BLaER1 treated with 17β-estradiol and CSF1 and Interleukin-3, amounts not matched to agents 10 nM and 100 nM (cell line): ENCODE measurements around the gene EPHX1.
"Not testable (repeated sequence)": the region's sequence is repeated elsewhere in the genome, so short reads cannot be mapped to it uniquely, and the experiment has no call there.

Experiments
- H3K27ac ChIP-seq, 11 experiments: shearing (Covaris generic); formaldehyde crosslinking; 2 replicates each; pipeline ENCODE4 v1.8.1; 2022
- H3K27me3 ChIP-seq, 11 experiments: shearing (Covaris generic); formaldehyde crosslinking; 2 replicates each; pipeline ENCODE4 v1.8.1; 2022
- H3K36me3 ChIP-seq, 11 experiments: shearing (Covaris generic); formaldehyde crosslinking; 2 replicates each; pipeline ENCODE4 v1.8.1; 2022
- H3K4me1 ChIP-seq, 10 experiments: shearing (Covaris generic); formaldehyde crosslinking; 2 replicates each; pipeline ENCODE4 v1.8.1; 2022
- H3K4me2 ChIP-seq, 11 experiments: shearing (Covaris generic); formaldehyde crosslinking; 2 replicates each; pipeline ENCODE4 v1.8.1; 2022
- H3K4me3 ChIP-seq, 10 experiments: shearing (Covaris generic); formaldehyde crosslinking; 2 replicates each; pipeline ENCODE4 v1.8.1; 2022
- H3K9ac ChIP-seq, 11 experiments: shearing (Covaris generic); formaldehyde crosslinking; 2 replicates each; pipeline ENCODE4 v1.8.1; 2022
- H3K9me3 ChIP-seq, 11 experiments: shearing (Covaris generic); formaldehyde crosslinking; replicated peaks in 1 of 11; 2 replicates each; pipeline ENCODE4 v1.8.1; 2022
- H4K20me1 ChIP-seq, 11 experiments: shearing (Covaris generic); formaldehyde crosslinking; 2 replicates each; pipeline ENCODE4 v1.8.1; 2022
- Cebpa-rat ChIP-seq, 11 experiments: shearing (Covaris generic); IDR thresholded peaks; 2 replicates each; pipeline ENCODE4 v1.8.1; 2022

The EPHX1 gene

GRCh38 chr1:225811622-225812487, 1.9 kb downstream of the EPHX1 start:
- H3K27me3 ChIP-seq = peaks cover 0 to 9% (median 0%) of the 10 kb centered on the region in 11 experiments; a peak in 4 of 22 replicates
- H3K4me1 ChIP-seq = peaks cover 21 to 34% (median 30%) of the 10 kb centered on the region in 10 experiments; a peak in 19 of 20 replicates
- no peak overlapping the region for H3K27ac ChIP-seq
- H3K36me3 ChIP-seq = no peaks in the 10 kb centered on the region
- no peak overlapping the region for H3K9ac ChIP-seq
- no peak overlapping the region for H3K4me3 ChIP-seq
- TF ChIP-seq Cebpa-rat (IDR thresholded peaks at IDR 0.05) = no peak
- H3K4me2 ChIP-seq = peak overlapping the region in 4 of 11 experiments; percentile 89 to 96 (median 93); a peak in 6 of 22 replicates
- no peaks in the 10 kb centered on the region for H3K9me3 ChIP-seq
- peaks cover 0 to 13% (median 5%) of the 10 kb centered on the region in 11 experiments; a peak in 8 of 22 replicates for H4K20me1 ChIP-seq

- Histone ChIP-seq H3K36me3 (no peaks in the 10 kb centered on the region), H3K4me2 (peak overlapping the region in 5 of 11 experiments; percentile 26 to 59 (median 44); a peak in 7 of 22 replicates), H3K27me3 (peaks cover 0 to 9% (median 0%) of the 10 kb centered on the region in 11 experiments; a peak in 4 of 22 replicates), H4K20me1 (peaks cover 0 to 13% (median 5%) of the 10 kb centered on the region in 11 experiments; a peak in 8 of 22 replicates), H3K4me1 (peaks cover 26 to 41% (median 37%) of the 10 kb centered on the region in 10 experiments), H3K9me3 (no peaks in the 10 kb centered on the region), H3K9ac (no peak overlapping the region), H3K4me3 (no peak overlapping the region), H3K27ac (no peak overlapping the region; a peak in 1 of 22 replicates)
- no peak for TF ChIP-seq Cebpa-rat (IDR thresholded peaks at IDR 0.05)
Observed at GRCh38 chr1:225812488-225813213, 2.7 kb downstream of the EPHX1 start.

GRCh38 chr1:225813214-225813964, 3.5 kb downstream of the EPHX1 start:
- peaks cover 0 to 9% (median 0%) of the 10 kb centered on the region in 11 experiments; a peak in 4 of 22 replicates for H3K27me3 ChIP-seq
- H3K9ac ChIP-seq = no peak overlapping the region
- H3K9me3 ChIP-seq = no peaks in the 10 kb centered on the region
- H3K27ac ChIP-seq = no peak overlapping the region; a peak in 1 of 22 replicates
- H3K4me3 ChIP-seq = no peak overlapping the region
- H3K4me2 ChIP-seq = peak overlapping the region in 10 of 11 experiments; percentile 20 to 59 (median 38); a peak in 18 of 22 replicates
- peaks cover 0 to 13% (median 5%) of the 10 kb centered on the region in 11 experiments; a peak in 8 of 22 replicates for H4K20me1 ChIP-seq
- no peaks in the 10 kb centered on the region for H3K36me3 ChIP-seq
- peaks cover 30 to 48% (median 43%) of the 10 kb centered on the region in 10 experiments for H3K4me1 ChIP-seq
- peak in 2 of 11 experiments; percentile 27 to 36; a peak in 1 of 22 replicates for TF ChIP-seq Cebpa-rat (IDR thresholded peaks at IDR 0.05)

GRCh38 chr1:225814381-225814780, 4.5 kb downstream of the EPHX1 start:
- Histone ChIP-seq H3K9ac (no peak overlapping the region), H3K27me3 (peaks cover 0 to 9% (median 0%) of the 10 kb centered on the region in 11 experiments; a peak in 4 of 22 replicates), H3K27ac (no peak overlapping the region), H3K4me1 (peaks cover 29 to 46% (median 39%) of the 10 kb centered on the region in 10 experiments), H4K20me1 (peaks cover 0 to 13% (median 5%) of the 10 kb centered on the region in 11 experiments; a peak in 7 of 22 replicates), H3K4me3 (no peak overlapping the region), H3K4me2 (peak overlapping the region in 2 of 11 experiments; percentile 51 to 59; a peak in 2 of 22 replicates), H3K36me3 (no peaks in the 10 kb centered on the region), H3K9me3 (no peaks in the 10 kb centered on the region)
- TF ChIP-seq Cebpa-rat (IDR thresholded peaks at IDR 0.05) = no peak

GRCh38 chr1:225815090-225815489, 5.2 kb downstream of the EPHX1 start:
- not testable (repeated sequence) for H3K9ac ChIP-seq, H3K27ac ChIP-seq, H3K4me3 ChIP-seq, H3K9me3 ChIP-seq, H3K4me2 ChIP-seq, H3K36me3 ChIP-seq, H3K27me3 ChIP-seq
- H3K4me1 ChIP-seq = peaks cover 25 to 43% (median 36%) of the 10 kb centered on the region in 10 experiments
- H4K20me1 ChIP-seq = peaks cover 0 to 13% (median 5%) of the 10 kb centered on the region in 11 experiments; a peak in 7 of 22 replicates

- no peaks in the 10 kb centered on the region for H3K9me3 ChIP-seq
- H3K36me3 ChIP-seq = no peaks in the 10 kb centered on the region
- H4K20me1 ChIP-seq = peaks cover 0 to 12% (median 5%) of the 10 kb centered on the region in 11 experiments; a peak in 7 of 22 replicates
- H3K4me3 ChIP-seq = no peak overlapping the region
- no peak overlapping the region for H3K9ac ChIP-seq
- TF ChIP-seq Cebpa-rat (IDR thresholded peaks at IDR 0.05) = no peak
- peaks cover 0 to 9% (median 0%) of the 10 kb centered on the region in 11 experiments; a peak in 4 of 22 replicates for H3K27me3 ChIP-seq
- H3K27ac ChIP-seq = no peak overlapping the region
- H3K4me2 ChIP-seq = no peak overlapping the region
- H3K4me1 ChIP-seq = peaks cover 24 to 41% (median 35%) of the 10 kb centered on the region in 10 experiments
Observed at GRCh38 chr1:225815526-225816178, 5.7 kb downstream of the EPHX1 start.

GRCh38 chr1:225816643-225817538, 7.0 kb downstream of the EPHX1 start:
- H3K9me3 ChIP-seq = no peaks in the 10 kb centered on the region
- H3K27ac ChIP-seq = peak overlapping the region in 9 of 11 experiments; percentile 42 to 80 (median 65); a peak in 18 of 22 replicates
- no peak for TF ChIP-seq Cebpa-rat (IDR thresholded peaks at IDR 0.05)
- H4K20me1 ChIP-seq = peaks cover 0 to 9% (median 0%) of the 10 kb centered on the region in 11 experiments; a peak in 2 of 22 replicates
- no peaks in the 10 kb centered on the region for H3K36me3 ChIP-seq
- peak overlapping the region in 7 of 11 experiments; percentile 7 to 58 (median 44); a peak in 8 of 22 replicates for H3K9ac ChIP-seq
- peak overlapping the region; percentile 36 to 77 (median 66) for H3K4me2 ChIP-seq
- H3K4me1 ChIP-seq = peaks cover 17 to 33% (median 26%) of the 10 kb centered on the region in 10 experiments
- no peak overlapping the region for H3K4me3 ChIP-seq
- H3K27me3 ChIP-seq = no peaks in the 10 kb centered on the region
